Measurements from ENCODE around the gene NNMT. TPM values are rescaled to one million over a fixed set of nuclear protein-coding genes. Genes with fewer than 3 reads are reported as not detected.

The NNMT gene
- total and polyA plus RNA-seq, 10 donors: 131 to 324 (median 229) TPM

DNA sequence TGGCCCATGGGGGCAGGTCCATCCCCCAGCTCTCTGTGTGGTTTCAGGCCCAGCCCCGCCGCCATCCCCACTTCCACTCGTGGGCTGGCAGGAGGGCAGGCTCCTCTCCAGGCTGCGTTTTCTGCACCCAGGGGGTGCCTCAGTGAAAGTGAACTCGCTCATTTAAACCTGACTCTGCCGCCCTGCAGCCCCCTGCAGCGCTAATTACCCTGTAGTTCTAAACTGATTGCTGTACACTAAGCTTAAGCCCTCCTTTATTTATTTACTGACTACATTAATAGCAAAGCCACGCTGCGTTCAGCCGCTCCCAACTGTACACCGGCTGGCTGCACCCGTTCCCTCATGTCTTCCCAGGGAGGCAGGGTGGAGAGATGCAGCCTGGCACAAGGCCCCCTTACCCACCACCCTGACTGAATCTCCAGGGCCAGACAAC, 36.6 kb upstream of the NNMT start:
- WGBS, 5 donors: 72 to 83% (median 77%) methylated on average over 12 of the region's 12 CpGs
- intact Hi-C loops (cut with DNase I; ENCODE audit: low total_unique reads): loop anchor here (10.0 kb wide), 1 partner anchor 65 kb away; no protein-coding TSS in a partner anchor
- H3K27ac ChIP-seq: peak overlapping the region in 4 of 8 donors; percentile 43 to 66 (median 62)
- H3K4me3 ChIP-seq: no peak overlapping the region
- DNase-seq: no peak
- no peaks in the 10 kb centered on the region for H3K9me3 ChIP-seq
- TF ChIP-seq POLR2A (IDR thresholded peaks at IDR 0.05) (no peak), POLR2AphosphoS5 (IDR thresholded peaks at IDR 0.05) (peak in 2 of 3 donors; percentile 47 to 53)
- peaks cover 0 to 15% (median 0%) of the 10 kb centered on the region in 6 donors for H3K36me3 ChIP-seq
- peaks cover 4 to 60% (median 38%) of the 10 kb centered on the region in 6 donors for H3K4me1 ChIP-seq
- peaks cover 0 to 20% (median 0%) of the 10 kb centered on the region in 7 donors for H3K27me3 ChIP-seq (replicated peaks in 1 of 7)

DNA sequence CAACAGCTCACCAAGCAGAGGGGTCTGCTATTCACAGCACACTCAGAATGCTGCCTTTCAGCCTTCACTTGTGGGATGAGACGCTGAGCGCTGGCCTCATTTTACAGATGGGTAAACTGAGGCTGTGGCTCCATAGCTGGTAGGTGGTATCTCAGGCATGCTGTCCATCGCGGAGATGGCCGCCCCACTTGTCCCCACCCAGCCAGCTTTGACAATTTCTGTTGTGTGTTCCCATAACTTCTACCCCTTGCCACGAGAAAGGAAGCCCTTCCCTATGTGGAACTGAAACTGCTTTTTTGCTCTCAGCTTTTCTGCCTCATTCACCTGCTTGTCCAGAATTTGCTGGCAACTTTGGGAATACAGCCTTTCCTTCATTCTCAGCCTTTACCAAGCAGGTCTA, 36.1 kb upstream of the NNMT start:
- TF ChIP-seq POLR2AphosphoS5 (IDR thresholded peaks at IDR 0.05): no peak
- peaks cover 0 to 22% (median 0%) of the 10 kb centered on the region in 7 donors for H3K27me3 ChIP-seq (replicated peaks in 1 of 7)
- 82 to 87% (median 85%) methylated on average over 6 of the region's 6 CpGs for WGBS, 5 donors
- DNase-seq: no peak
- peaks cover 0 to 13% (median 0%) of the 10 kb centered on the region in 6 donors for H3K36me3 ChIP-seq
- peak overlapping the region in 4 of 8 donors; percentile 36 to 66 (median 62) for H3K27ac ChIP-seq
- no peak overlapping the region for H3K4me3 ChIP-seq
- intact Hi-C loops (cut with DNase I; ENCODE audit: low total_unique reads): loop anchor here (2.0 to 5.0 kb wide), 3 partner anchors 223 to 363 kb away; no protein-coding TSS in a partner anchor
- H3K9me3 ChIP-seq: no peaks in the 10 kb centered on the region
- H3K4me1 ChIP-seq: peaks cover 4 to 60% (median 38%) of the 10 kb centered on the region in 6 donors

DNA sequence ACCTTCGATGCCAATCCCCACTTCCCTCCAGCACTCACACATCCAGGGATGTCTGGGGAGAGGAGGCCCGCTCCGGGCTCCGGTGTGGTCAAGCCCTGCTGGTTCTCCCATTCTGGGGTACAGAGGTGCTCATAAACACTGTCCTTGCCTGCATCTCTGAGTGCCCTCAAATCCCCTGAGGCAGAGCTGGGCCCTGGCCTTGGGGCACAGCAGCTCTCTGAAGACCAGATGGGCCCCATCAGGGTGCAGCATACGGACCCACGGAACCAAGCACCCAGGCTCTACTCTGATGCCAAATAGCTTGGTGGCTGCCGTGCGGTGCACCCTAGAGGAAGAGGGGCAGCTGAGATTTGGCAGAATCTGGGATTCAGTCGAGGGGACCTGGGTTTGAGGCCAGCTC, 35.7 kb upstream of the NNMT start:
- intact Hi-C loops (cut with DNase I; ENCODE audit: low total_unique reads): loop anchor here (2.0 to 5.0 kb wide), 3 partner anchors 224 to 363 kb away; no protein-coding TSS in a partner anchor

DNA sequence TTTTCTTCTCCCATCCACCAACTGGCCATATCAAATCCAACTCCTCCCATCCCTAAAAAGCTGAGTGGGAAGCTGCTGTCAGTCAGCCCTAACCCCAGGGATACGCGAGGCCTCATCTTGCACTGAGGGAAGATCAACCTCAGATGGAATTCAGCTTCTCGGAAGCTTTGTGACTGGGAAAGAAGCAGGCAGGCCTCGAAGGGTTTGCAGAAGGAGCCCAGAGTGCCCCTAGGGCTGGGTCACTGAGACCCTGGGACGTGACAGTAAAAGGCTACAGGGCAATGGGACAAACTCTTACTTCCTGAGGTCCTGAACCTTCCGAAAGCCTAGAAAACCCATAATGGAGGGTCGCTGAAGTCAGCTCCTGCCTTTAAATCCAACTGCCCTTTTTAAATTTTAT, 34.4 kb upstream of the NNMT start:
- Histone ChIP-seq H3K4me1 (peaks cover 4 to 57% (median 38%) of the 10 kb centered on the region in 6 donors), H3K27ac (no peak overlapping the region), H3K9me3 (no peaks in the 10 kb centered on the region), H3K27me3 (replicated peaks in 1 of 7) (peaks cover 0 to 32% (median 0%) of the 10 kb centered on the region in 7 donors), H3K4me3 (no peak overlapping the region), H3K36me3 (peaks cover 0 to 3% (median 0%) of the 10 kb centered on the region in 6 donors)
- 78 to 85% (median 82%) methylated on average over 7 of the region's 7 CpGs for WGBS, 5 donors
- TF ChIP-seq, protein P1, sequence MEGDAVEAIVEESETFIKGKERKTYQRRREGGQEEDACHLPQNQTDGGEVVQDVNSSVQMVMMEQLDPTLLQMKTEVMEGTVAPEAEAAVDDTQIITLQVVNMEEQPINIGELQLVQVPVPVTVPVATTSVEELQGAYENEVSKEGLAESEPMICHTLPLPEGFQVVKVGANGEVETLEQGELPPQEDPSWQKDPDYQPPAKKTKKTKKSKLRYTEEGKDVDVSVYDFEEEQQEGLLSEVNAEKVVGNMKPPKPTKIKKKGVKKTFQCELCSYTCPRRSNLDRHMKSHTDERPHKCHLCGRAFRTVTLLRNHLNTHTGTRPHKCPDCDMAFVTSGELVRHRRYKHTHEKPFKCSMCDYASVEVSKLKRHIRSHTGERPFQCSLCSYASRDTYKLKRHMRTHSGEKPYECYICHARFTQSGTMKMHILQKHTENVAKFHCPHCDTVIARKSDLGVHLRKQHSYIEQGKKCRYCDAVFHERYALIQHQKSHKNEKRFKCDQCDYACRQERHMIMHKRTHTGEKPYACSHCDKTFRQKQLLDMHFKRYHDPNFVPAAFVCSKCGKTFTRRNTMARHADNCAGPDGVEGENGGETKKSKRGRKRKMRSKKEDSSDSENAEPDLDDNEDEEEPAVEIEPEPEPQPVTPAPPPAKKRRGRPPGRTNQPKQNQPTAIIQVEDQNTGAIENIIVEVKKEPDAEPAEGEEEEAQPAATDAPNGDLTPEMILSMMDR (IDR thresholded peaks at IDR 0.05 in 8 of 11, conservative IDR thresholded peaks at IDR 0.05 in 3 of 11): no peak
- TF ChIP-seq POLR2AphosphoS5 (IDR thresholded peaks at IDR 0.05): no peak
- no peak for TF ChIP-seq POLR2A (IDR thresholded peaks at IDR 0.05)
- DNase-seq: no peak
- intact Hi-C loops (cut with DNase I; ENCODE audit: low total_unique reads): loop anchor here (2.0 to 5.0 kb wide), 3 partner anchors 225 to 364 kb away; no protein-coding TSS in a partner anchor

More for the DNA sequence above, 35.7 kb upstream of the NNMT start:
- Histone ChIP-seq H3K27ac (peak overlapping the region in 4 of 8 donors; percentile 36 to 66 (median 62)), H3K4me3 (no peak overlapping the region), H3K27me3 (replicated peaks in 1 of 7) (peaks cover 0 to 26% (median 0%) of the 10 kb centered on the region in 7 donors), H3K9me3 (no peaks in the 10 kb centered on the region), H3K36me3 (peaks cover 0 to 13% (median 0%) of the 10 kb centered on the region in 6 donors), H3K4me1 (peaks cover 4 to 60% (median 38%) of the 10 kb centered on the region in 6 donors)
- no peak for TF ChIP-seq POLR2A (IDR thresholded peaks at IDR 0.05)
- TF ChIP-seq POLR2AphosphoS5 (IDR thresholded peaks at IDR 0.05): peak in 2 of 3 donors; percentile 42 to 48
- no peak for DNase-seq
- 70 to 88% (median 81%) methylated on average over 7 to 9 of the region's 9 CpGs for WGBS, 5 donors

DNA sequence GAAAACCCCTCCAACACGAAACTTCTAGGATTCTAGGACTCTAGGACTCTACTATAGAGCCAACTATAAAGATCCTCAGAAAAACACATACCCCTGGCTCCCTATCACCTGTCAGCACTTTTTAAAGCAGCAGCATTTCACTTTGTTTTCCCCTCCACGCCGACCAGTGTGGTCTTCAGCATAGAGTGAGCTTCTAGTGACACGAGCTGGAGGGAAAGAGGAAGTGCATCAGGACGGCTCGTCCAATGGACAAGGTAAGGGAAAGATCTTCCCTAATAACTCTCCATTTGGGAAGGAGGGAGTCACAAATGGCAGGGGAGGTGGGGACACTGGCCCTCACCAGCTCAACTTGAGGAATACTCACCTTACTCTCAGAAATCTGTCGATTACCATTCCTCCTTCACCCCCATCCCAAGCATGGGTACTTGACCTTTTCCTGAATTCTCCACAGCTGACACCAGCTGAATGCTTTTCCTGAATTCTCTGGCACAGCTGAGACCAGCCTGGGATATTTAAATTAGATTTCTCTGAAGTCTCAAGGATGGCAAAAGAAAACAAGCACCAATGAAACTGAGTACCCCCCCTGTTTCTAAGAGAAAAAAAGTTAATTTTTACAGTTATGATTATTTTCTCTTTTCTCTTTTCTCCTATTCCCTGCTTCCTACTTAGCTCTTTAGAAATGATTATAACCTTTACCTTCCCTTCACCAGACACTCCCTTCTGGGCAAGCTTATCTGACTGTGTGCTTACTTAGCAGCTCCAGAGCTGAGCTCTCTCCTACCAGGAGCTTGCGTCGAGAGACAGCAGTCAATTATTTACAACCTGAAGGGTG, 33.3 kb upstream of the NNMT start:
- Histone ChIP-seq H3K27me3 (replicated peaks in 1 of 7) (peaks cover 0 to 32% (median 0%) of the 10 kb centered on the region in 7 donors), H3K27ac (no peak overlapping the region), H3K9me3 (no peaks in the 10 kb centered on the region), H3K36me3 (no peaks in the 10 kb centered on the region), H3K4me3 (no peak overlapping the region), H3K4me1 (peaks cover 4 to 46% (median 38%) of the 10 kb centered on the region in 6 donors)
- DNase-seq: no peak
- 24 to 29% (median 27%) methylated on average over 9 of the region's 9 CpGs for WGBS, 5 donors
- TF ChIP-seq POLR2A (IDR thresholded peaks at IDR 0.05) (no peak), POLR2AphosphoS5 (IDR thresholded peaks at IDR 0.05) (peak in 1 of 3 donors; percentile 54)
- TF ChIP-seq, protein P1 (IDR thresholded peaks at IDR 0.05 in 8 of 11, conservative IDR thresholded peaks at IDR 0.05 in 3 of 11): peak; percentile 18 to 72 (median 63)
- intact Hi-C loops (cut with DNase I; ENCODE audit: low total_unique reads): loop anchor here (5.0 kb wide), 2 partner anchors 271 to 366 kb away; no protein-coding TSS in a partner anchor

Measured in spleen (tissue), 11 donors.